COR-L47 (cell line): ENCODE data around the gene GTF2A2.
"Not testable (repeated sequence)": the region's sequence is repeated elsewhere in the genome, so short reads cannot be mapped to it uniquely, and the experiment has no call there.

Source experiments
- DNase-seq: peaks from one replicate; lab custom pipeline; 2025; lab: John Stamatoyannopoulos, UW

GTF2A2 gene

DNA sequence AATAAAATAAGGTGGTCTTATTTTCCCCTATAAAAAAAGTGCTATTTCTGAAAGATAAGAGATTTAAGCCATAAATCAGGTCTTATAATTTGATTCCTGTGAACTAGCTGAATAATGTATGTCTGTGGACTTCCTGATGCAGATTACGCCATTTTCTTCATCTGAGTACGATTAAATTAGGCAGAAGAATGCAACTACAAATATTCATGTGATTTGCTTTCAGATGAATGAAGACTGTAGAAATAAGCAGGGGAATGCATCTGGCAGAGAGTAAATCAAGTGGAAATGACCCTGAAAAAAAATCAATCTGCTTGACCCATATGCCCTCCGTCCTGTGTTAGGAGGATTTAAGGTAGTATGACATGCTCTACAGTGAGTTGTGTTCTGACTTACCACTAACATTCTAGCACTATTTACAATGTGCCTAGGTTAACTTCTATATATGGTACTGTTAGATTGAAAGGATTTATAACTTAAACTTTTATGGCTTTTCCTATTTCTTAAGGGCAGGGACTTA is 17.1 kb upstream of the GTF2A2 start:
- no peak for DNase-seq

DNA sequence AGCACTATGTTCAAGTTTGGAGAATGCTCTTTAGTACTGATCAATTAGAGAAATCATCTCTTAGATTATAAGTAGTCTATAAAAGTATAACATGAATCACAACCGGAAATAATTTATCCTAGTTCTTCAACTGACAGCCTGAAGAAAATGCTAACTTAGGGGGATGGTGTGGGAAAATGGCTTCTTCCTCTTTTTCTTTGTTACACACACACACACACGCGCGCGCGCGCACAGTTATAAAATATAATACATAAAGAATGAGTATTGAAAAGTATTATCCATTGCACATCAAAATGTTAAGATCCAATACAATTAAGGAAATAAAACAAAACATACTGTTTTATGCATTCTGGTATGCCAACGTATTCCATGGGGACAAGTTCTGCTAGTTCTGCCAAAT is 11.2 kb upstream of the GTF2A2 start:
- no peak for DNase-seq

- no peak for DNase-seq
Measured at GRCh38 chr15:59662260-59662659, 4.9 kb upstream of the GTF2A2 start.

GRCh38 chr15:59659366-59659765 is 2.1 kb upstream of the GTF2A2 start:
- DNase-seq: no peak

DNA sequence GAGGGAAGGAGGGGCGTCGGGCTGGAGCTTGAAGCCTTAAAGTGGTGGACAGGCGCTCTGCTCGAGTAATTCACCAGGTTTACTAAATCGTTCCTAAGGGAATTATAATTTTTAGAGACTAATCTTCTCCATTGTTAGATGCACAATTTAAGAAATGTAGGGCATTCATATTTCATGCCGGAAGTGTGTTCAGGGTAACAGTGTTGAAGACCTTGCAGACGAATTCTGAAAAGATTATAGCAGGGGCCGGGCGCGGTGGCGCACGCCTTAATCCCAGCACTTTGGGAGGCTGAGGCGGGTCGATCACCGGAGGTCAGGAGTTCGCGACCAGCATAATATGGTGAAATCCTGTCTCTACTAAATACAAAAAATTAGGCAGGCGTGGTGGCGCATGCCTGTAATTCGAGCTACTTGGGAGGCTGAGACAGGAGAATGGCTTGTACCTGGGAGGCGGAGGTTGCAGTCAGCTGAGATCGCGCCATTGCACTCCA is 365 bp upstream of the GTF2A2 start:
- DNase-seq: no peak

GRCh38 chr15:59654046-59654445 is 3.3 kb downstream of the GTF2A2 start:
- DNase-seq: no peak

DNA sequence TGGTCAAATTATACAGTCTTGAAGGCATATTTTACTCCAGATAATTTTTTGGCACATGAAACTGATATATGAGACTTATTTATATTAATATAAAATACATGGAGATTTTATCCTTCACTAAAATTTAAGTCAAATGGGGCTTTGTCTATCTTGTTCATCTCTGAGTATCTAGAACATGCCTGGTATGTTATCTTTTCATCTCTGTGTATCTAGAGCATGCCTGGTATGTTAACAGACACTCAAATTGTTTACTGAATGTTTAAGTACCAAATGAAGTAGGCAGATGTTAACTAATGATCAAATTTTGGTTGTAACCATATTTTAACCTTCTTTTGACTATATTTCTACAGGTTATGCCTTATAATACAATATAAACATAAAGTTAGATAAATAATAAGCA is 7.7 kb downstream of the GTF2A2 start:
- no peak for DNase-seq

- no peak for DNase-seq
Measured at GRCh38 chr15:59647085-59647484, 10.2 kb downstream of the GTF2A2 start.

GRCh38 chr15:59646277-59646676 is 11.0 kb downstream of the GTF2A2 start:
- no peak for DNase-seq

DNA sequence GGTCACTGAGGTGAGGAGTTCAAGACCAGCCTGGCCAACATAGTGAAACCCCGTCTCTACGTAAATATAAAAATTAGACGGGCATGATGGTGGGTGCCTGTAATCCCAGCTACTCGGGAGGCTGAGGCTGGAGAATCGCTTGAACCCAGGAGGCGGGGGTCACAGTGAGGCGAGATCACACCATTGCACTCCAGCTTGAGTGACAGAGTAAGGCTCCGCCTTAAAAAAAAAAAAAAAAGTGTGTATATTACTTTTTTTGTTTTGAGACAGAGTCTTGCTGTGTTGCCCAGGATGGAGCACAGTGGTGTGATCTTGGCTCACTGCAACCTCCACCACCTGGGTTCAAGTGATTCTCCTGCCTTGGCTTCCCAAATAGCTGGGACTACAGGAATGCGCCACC is 11.5 kb downstream of the GTF2A2 start:
- DNase-seq: not testable (repeated sequence)

DNA sequence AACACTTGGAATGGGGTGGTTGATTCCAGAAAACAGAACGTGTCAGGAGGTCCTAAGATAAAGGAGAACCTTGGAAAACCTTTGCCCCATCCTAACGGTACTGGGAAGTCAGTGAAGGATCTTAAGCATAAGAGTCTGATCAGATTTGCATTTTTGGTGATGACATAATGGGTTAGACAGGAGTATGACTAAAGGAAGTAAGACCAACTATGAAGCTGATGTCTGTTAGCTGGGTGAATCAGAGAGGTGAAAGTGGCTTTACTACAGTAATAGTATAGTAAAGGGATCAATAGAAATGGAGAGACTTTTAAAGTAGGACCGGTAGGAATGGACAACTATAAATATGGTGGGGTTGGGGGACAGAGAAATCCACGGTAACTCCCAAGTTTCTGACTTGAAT is 12.6 kb downstream of the GTF2A2 start:
- DNase-seq: no peak

DNA sequence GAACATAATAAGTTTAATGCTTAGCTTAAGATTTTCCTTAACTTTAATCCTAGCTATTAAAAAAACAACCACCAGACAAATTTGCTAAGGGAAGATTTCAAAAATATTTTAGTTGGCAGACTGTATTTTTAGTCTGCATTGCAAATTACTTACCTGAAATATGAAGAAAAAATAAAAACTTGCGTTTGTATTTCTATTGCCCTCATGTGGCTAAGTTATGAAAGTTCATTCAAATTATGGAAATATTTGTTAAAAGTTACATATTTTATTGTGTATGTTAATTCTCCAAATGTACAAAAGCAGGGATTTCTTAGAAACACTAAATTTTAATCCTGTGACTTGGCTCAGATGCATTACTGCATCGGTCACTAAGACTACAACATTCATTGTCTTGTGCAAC is 15.0 kb downstream of the GTF2A2 start:
- DNase-seq: no peak

- DNase-seq: not testable (repeated sequence)
Measured at GRCh38 chr15:59637507-59637906, 19.8 kb downstream of the GTF2A2 start.

DNA sequence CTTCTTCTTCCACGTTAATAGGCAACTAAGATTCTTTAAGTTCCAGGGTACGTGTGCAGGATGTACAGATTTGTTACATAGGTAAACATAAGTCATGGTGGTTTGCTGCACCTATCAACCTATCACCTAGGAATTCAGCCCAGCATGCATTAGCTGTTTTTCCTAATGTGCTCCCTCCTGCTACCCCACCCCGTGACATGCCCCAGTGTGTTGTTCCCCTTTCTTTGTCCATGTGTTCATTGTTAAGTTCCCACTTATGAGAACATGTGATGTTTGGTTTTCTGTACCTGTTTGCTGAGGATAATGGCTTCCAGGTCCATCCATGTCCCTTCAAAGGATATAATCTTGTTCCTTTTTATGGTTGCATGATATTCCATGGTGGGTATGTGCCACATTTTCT is 21.1 kb downstream of the GTF2A2 start:
- no peak for DNase-seq

DNA sequence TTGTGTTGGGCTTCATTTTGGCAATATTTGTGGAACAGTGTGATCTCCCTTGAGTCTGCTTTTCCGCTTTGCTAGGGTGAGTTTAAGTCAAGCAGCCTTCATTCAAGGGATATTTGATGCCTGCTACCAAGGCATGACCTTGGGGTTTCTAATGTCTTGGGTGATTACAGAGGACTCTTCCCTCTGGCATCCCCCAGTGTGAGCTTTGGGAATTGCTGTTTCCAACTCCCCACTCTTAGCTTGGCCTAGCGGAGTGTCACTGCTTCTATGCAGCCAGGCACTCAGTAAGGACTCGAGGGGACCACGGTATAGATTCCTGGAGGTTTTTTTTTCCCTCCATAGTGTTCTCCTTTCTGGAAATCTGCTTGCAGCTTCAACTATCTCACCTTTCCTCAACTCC is 24.6 kb downstream of the GTF2A2 start:
- DNase-seq: no peak

DNA sequence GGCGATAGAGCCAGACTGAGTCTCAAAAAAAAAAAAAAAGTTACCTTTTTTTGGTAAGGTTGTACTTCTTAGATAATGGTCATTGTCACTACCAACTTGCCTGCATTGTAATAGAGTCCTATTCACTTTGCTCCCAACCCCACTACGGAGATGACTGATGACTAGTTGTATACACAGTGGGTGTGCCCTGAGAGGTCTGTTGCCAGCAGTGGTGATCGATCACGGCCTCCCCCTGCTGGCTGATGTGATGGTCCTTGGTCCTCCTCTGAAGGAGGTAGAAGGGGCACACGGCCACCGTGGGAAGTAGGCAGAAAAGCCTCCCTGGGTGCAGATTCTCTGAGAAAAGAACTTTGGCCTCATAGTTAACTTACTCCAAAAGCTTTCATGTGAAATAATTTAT is 35.0 kb downstream of the GTF2A2 start:
- DNase-seq: peak; percentile 43

DNA sequence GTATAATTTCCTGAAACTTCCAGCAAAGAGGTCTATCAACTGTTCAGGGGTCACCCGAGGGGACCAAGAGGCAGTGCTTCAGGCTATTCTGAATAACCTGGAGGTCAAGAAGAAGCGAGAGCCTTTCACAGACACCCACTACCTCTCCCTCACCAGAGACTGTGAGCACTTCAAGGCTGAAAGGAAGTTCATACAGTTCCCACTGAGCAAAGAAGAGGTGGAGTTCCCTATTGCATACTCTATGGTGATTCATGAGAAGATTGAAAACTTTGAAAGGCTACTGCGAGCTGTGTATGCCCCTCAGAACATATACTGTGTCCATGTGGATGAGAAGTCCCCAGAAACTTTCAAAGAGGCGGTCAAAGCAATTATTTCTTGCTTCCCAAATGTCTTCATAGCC is 38.9 kb downstream of the GTF2A2 start:
- no peak for DNase-seq

GRCh38 chr15:59616379-59616778 is 40.9 kb downstream of the GTF2A2 start:
- DNase-seq: no peak

- no peak for DNase-seq
Measured at GRCh38 chr15:59615661-59616060, 41.7 kb downstream of the GTF2A2 start.

GRCh38 chr15:59614153-59614552 is 43.2 kb downstream of the GTF2A2 start:
- no peak for DNase-seq

GRCh38 chr15:59611276-59612260 is 45.7 kb downstream of the GTF2A2 start, which contains the start of gene GCNT3:
Gene GCNT3 (plus strand): TSS chr15:59611783. CDS start chr15:59618239, 6,456 bp downstream.
- no peak for DNase-seq

DNA sequence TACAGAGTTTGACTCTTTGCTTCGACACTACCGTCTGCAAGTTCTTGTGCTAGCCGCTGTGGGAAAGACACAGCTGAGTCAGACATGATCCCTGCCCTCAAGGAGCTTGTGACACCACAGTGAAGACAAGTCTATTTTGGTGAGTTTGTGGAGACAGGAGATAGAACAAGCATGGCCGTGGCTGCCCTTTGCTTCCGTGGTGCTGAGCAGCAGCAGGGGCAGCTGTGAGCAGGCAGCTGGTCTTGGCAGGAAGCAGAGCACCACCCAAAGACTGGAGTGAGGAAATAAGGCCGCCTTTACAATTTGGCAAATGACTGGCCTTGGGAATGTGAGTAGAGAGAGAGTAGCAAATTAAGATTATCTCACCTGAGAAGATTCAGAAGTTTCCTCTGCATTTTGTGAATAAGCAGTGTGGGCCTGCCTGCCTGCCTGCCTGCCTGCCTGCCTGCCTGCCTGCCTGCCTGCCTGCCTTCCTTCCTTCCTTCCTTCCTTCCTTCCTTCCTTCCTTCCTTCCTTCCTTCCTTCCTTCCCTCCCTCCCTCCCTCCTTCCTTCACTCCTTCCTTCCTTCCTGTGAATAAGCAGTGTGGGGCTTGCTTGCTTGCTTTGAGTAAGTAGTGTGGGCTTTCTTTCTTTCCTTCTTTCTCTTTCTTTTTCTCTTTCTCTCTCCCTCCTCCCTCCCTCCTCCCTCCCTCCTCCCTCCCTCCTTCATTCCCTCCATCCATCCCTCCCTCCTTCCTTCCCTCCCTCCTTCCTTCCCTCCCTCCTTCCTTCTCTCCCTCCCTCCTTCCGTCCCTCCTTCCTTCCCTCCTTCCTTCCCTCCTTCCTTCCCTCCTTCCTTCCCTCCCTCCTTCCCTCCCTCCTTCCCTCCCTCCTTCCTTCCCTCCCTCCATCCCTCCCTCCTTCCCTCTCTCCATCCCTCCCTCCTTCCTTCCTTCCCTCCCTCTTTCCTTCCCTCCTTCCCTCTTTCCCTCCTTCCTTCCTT is 47.3 kb downstream of the GTF2A2 start:
- no peak for DNase-seq
